ENCODE measurements around the gene MBOAT1. TPM values are rescaled to one million over a fixed set of nuclear protein-coding genes. Genes with fewer than 3 reads are reported as not detected.

The MBOAT1 gene
- total RNA-seq, 1 experiment from 2014 or later = 9.9 TPM

DNA sequence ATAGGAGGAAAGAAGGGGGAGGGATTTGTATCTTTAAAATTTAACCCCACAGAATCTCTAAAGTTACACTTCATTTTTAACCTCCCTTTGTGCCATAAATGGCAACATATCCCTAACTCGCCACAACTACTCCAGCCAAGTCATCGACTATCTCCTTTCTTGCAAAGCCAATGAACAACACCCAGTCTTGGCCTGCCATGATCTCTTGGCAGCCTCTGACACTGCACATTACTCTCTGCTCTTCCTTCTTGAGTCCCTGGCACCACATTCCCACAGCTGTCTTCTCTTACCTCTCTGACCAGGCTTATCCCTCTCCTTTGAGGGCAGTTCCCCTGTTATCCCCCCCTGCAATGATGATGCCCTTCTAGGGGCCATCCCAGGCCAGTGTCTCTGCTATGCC is 42.5 kb downstream of the MBOAT1 start:
- no peak overlapping the region for H4K8ac ChIP-seq (replicated peaks; ENCODE audit: insufficient read length, low read depth, low read length)
- no peak overlapping the region for H3K14ac ChIP-seq (ENCODE audit: insufficient read depth, low read length)
- H3K79me1 ChIP-seq (ENCODE audit: insufficient read depth, low read depth, low read length, poor library complexity, severe bottlenecking) = no peaks in the 10 kb centered on the region
- no peak overlapping the region for H3K4me2 ChIP-seq (ENCODE audit: insufficient read depth, insufficient read length, low read length)
- no peaks in the 10 kb centered on the region; the same call in 1 of the 2 replicates for H3K27me3 Mint-ChIP-seq (ENCODE audit: low read depth)
- no peak overlapping the region for H3K23ac ChIP-seq (ENCODE audit: insufficient read length, low read depth, low read length)
- no peak overlapping the region for H2AFZ ChIP-seq (ENCODE audit: low read length)
- H3K9ac ChIP-seq (ENCODE audit: extremely low read depth, insufficient read length, low read length) = no peak overlapping the region
- H3K4me3 Mint-ChIP-seq = no peak overlapping the region
- H2BK20ac ChIP-seq (ENCODE audit: low read depth, low read length, poor library complexity, severe bottlenecking) = no peak overlapping the region
- H2BK5ac ChIP-seq (ENCODE audit: insufficient read length, low read length) = no peak overlapping the region
- no peaks in the 10 kb centered on the region; a peak in 1 of 7 replicates for H3K36me3 Mint-ChIP-seq (ENCODE audit: insufficient read depth in 1 of 3, low read depth in 3 of 3)
- no peak overlapping the region for H3K27ac Mint-ChIP-seq
- H2BK15ac ChIP-seq (ENCODE audit: low read depth, low read length) = no peak overlapping the region
- DNase-seq = no peak
- H3K79me2 ChIP-seq (ENCODE audit: insufficient read depth, low read length) = no peaks in the 10 kb centered on the region
- H4K91ac ChIP-seq (ENCODE audit: insufficient read length, low read depth, low read length) = no peak overlapping the region
- WGBS (ENCODE audit: extremely low coverage, insufficient read length, low lambda C conversion rate) = no CpG with 5 or more reads among the region's 2 CpGs
- H3K9me3 Mint-ChIP-seq = no peaks in the 10 kb centered on the region
- H4K20me1 ChIP-seq (ENCODE audit: control insufficient read depth, insufficient read depth, insufficient read length) = no peaks in the 10 kb centered on the region
- H3K4ac ChIP-seq (ENCODE audit: low read depth, low read length) = no peak overlapping the region
- H4K5ac ChIP-seq (ENCODE audit: insufficient read length, low read depth, low read length) = no peak overlapping the region
- no peak overlapping the region for H3T11ph ChIP-seq (ENCODE audit: low read length)
- H3K27me3 ChIP-seq (ENCODE audit: insufficient read depth, low read length) = no peaks in the 10 kb centered on the region
- H3K18ac ChIP-seq (ENCODE audit: insufficient read length, low read depth, low read length) = no peak overlapping the region
- H3K4me1 Mint-ChIP-seq = peaks cover 5% of the 10 kb centered on the region in 2 experiments; a peak in 3 of 4 replicates
- H3K56ac ChIP-seq (ENCODE audit: insufficient read length, low read depth, low read length) = no peak overlapping the region
- H3K9me3 ChIP-seq (ENCODE audit: control insufficient read depth, low read depth, low read length) = no peaks in the 10 kb centered on the region
- H2AK5ac ChIP-seq (ENCODE audit: insufficient read length, low read length) = no peak overlapping the region
- no peak for TF ChIP-seq CTCF (conservative IDR thresholded peaks at IDR 0.05)
- H3K23me2 ChIP-seq (ENCODE audit: insufficient read length, low read depth, low read length, poor library complexity, severe bottlenecking) = no peaks in the 10 kb centered on the region
- H2BK12ac ChIP-seq (ENCODE audit: insufficient read length, low read depth, low read length) = no peak overlapping the region
- no peak overlapping the region for H2BK120ac ChIP-seq (ENCODE audit: low read depth, low read length, poor library complexity, severe bottlenecking)
- H3K27ac ChIP-seq (ENCODE audit: insufficient read length, low read depth, low read length) = no peak overlapping the region
- peaks cover 3% of the 10 kb centered on the region for H3K4me1 ChIP-seq (ENCODE audit: insufficient read depth, low read length)
